Measurements from ENCODE around the gene MED8. TPM values are rescaled to one million over a fixed set of nuclear protein-coding genes. Genes with fewer than 3 reads are reported as not detected.

MED8 gene
- total RNA-seq, 4 donors from 2014 or later = 26.3 to 51.4 (median 37.1) TPM

GRCh38 chr1:43346636-43347035 is 43.0 kb downstream of the MED8 start:
- no peak for DNase-seq (ENCODE audit: low spot score)
- no peak for TF ChIP-seq CTCF (IDR thresholded peaks at IDR 0.05)
- no peak for ATAC-seq (ENCODE audit: low FRiP score)

- TF ChIP-seq CTCF (IDR thresholded peaks at IDR 0.05) = no peak
- no peak for DNase-seq (ENCODE audit: low spot score)
- no peak for ATAC-seq (ENCODE audit: low FRiP score)
These were observed 44.5 kb downstream of the MED8 start for GRCh38 chr1:43345120-43345519.

GRCh38 chr1:43344267-43344850 is 45.2 kb downstream of the MED8 start:
- DNase-seq (ENCODE audit: low spot score) (no peak), ATAC-seq (ENCODE audit: low FRiP score) (no peak)
- TF ChIP-seq CTCF (IDR thresholded peaks at IDR 0.05) = no peak

- DNase-seq (ENCODE audit: low spot score) (no peak), ATAC-seq (ENCODE audit: low FRiP score) (no peak)
- TF ChIP-seq CTCF (IDR thresholded peaks at IDR 0.05) = no peak
These were observed 49.0 kb downstream of the MED8 start for GRCh38 chr1:43340559-43340958.

GRCh38 chr1:43339584-43340232 is 49.9 kb downstream of the MED8 start:
- DNase-seq (ENCODE audit: low spot score) (no peak), ATAC-seq (ENCODE audit: low FRiP score) (no peak)
- TF ChIP-seq CTCF (IDR thresholded peaks at IDR 0.05) = no peak

- DNase-seq (ENCODE audit: low spot score) (no peak), ATAC-seq (ENCODE audit: low FRiP score) (no peak)
- TF ChIP-seq CTCF (IDR thresholded peaks at IDR 0.05) = no peak
These were observed 51.6 kb downstream of the MED8 start for GRCh38 chr1:43338001-43338400.

GRCh38 chr1:43337588-43337987 is 52.0 kb downstream of the MED8 start, which contains the start of gene MPL:
Gene MPL, plus strand, starts transcription at chr1:43337818. Its CDS starts 31 bp downstream, at chr1:43337849.
- no peak for TF ChIP-seq CTCF (IDR thresholded peaks at IDR 0.05)
- ATAC-seq (ENCODE audit: low FRiP score) (no peak), DNase-seq (ENCODE audit: low spot score) (no peak)
